Psoas muscle (tissue), 8 donors: Measurements from ENCODE around the gene PKNOX1. TPM values are rescaled to one million over a fixed set of nuclear protein-coding genes. Genes with fewer than 3 reads are reported as not detected.
A peak's percentile ranks its signal among the peaks of the same experiment; 100 is the strongest.
"Not testable (repeated sequence)": the region's sequence is repeated elsewhere in the genome, so short reads cannot be mapped to it uniquely, and the experiment has no call there.

ENCODE experiments used
- ATAC-seq, 4 donors: fragments of 200-7000 bp; cut with Tn5 transposase; one replicate each; pipeline ENCODE4 v1.9.1; 2020; ENCODE audit warnings: moderate library complexity in 3 of 4, mild to moderate bottlenecking in 2 of 4
- DNase-seq, 2 donors: peaks; one replicate each; pipeline ENCODE4 v3.0.0-alpha.2; 2020
- H3K27ac ChIP-seq: fragments of 200-600 bp; one replicate; pipeline ENCODE4 v1.8.0; 2022
- H3K27me3 ChIP-seq, 3 donors: fragments of 200-600 bp in 1 of 3; one replicate each; pipeline versions ENCODE4 v1.6.1 to v1.8.0; 2013 to 2022; ENCODE audit warnings: low read length in 2 of 3, mild to moderate bottlenecking in 2 of 3, moderate library complexity in 1 of 3; ENCODE audit not compliant: insufficient read depth in 3 of 3
- H3K36me3 ChIP-seq, 2 donors: fragments of 200-600 bp in 1 of 2; one replicate each; pipeline versions ENCODE4 v1.6.1 to v1.8.0; 2013 to 2022; ENCODE audit warnings: low read depth in 1 of 2, mild to moderate bottlenecking in 1 of 2, moderate library complexity in 1 of 2; ENCODE audit not compliant: insufficient read depth in 1 of 2
- H3K4me1 ChIP-seq: fragments of 200-600 bp; one replicate; pipeline ENCODE4 v1.8.0; 2022
- H3K4me3 ChIP-seq: fragments of 200-600 bp; one replicate; pipeline ENCODE4 v1.8.0; 2022; ENCODE audit warnings: mild to moderate bottlenecking
- H3K9me3 ChIP-seq: fragments of 200-600 bp; one replicate; pipeline ENCODE4 v1.8.0; 2022
- WGBS, 3 donors: extraction: QIAGEN DNeasy Blood & Tissue Kit; methylation state at CpG; one replicate each; pipeline versions ENCODE4 v1.1.6 to v1.1.7; 2013; 5-methylcytosine and 5-hydroxymethylcytosine counted together
- intact Hi-C, 2 donors: fragments of 100-400 bp; cut with DNase I; formaldehyde crosslinking; loops; one replicate each; pipeline versions ENCODE4 v1.11.0 to v1.14.2; 2022
- long read RNA-seq, 2 donors: library from polyadenylated mRNA; unstranded; transcript quantifications; one replicate each; pipeline ENCODE4 v2.0.0, GENCODE V29; 2021
- polyA plus RNA-seq, 3 donors: library from polyadenylated mRNA; stranded (reverse); fragments of 200-250 nt; gene quantifications; one replicate each; pipeline ENCODE4 v1.2.3, GENCODE V29; 2013
- total RNA-seq, 4 donors: library from RNA; stranded (reverse); fragmentation: NEBNext Ultra II Directional in 2 of 4; extraction: Animal tissue kit (Norgen Biotek cat#: 25700) in 2 of 4; gene quantifications; one replicate each; pipeline versions ENCODE4 v1.2.1 to v1.2.4, GENCODE V29; 2021 to 2023
- TF ChIP-seq, protein P1 (sequence below): fragments of 200-600 bp; IDR thresholded peaks from one replicate; pipeline ENCODE4 v1.8.0; 2022; ENCODE audit warnings: antibody characterized with exemption
- donor health status: healthy with polysubstance abuse.
- donor health status: DM: no; HTN: no; CAD: no; lungs with moderate emphysema.
- donor health status: Bipolar disorder and iron deficiency.
- donor health status: healthy.
- donor health status: DM: yes; HTN: yes; CAD: no.
- donor health status: DM: no; HTN: no; CAD: no.
- donor health status: DM: no; HTN: no; CAD: no.
- donor health status: DM: yes; HTN: yes; CAD: no.

PKNOX1 gene, protein sequence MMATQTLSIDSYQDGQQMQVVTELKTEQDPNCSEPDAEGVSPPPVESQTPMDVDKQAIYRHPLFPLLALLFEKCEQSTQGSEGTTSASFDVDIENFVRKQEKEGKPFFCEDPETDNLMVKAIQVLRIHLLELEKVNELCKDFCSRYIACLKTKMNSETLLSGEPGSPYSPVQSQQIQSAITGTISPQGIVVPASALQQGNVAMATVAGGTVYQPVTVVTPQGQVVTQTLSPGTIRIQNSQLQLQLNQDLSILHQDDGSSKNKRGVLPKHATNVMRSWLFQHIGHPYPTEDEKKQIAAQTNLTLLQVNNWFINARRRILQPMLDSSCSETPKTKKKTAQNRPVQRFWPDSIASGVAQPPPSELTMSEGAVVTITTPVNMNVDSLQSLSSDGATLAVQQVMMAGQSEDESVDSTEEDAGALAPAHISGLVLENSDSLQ
- total RNA-seq (10 to 100 TPM; 12.1 to 14.7 (median 13.2) TPM), polyA plus RNA-seq (1 to 10 TPM; 6.0 to 9.7 (median 6.1) TPM)
- long read RNA-seq, donor 1, partial matches to known transcripts = 1 of 2 reads
- long read RNA-seq, donor 1, other reads (novel, unspliced or antisense) = 1 of 2 reads
- long read RNA-seq, donor 2, full-length matches to known transcripts = 6 of 17 reads
- long read RNA-seq, donor 2, partial matches to known transcripts = 8 of 17 reads
- long read RNA-seq, donor 2, other reads (novel, unspliced or antisense) = 3 of 17 reads

DNA sequence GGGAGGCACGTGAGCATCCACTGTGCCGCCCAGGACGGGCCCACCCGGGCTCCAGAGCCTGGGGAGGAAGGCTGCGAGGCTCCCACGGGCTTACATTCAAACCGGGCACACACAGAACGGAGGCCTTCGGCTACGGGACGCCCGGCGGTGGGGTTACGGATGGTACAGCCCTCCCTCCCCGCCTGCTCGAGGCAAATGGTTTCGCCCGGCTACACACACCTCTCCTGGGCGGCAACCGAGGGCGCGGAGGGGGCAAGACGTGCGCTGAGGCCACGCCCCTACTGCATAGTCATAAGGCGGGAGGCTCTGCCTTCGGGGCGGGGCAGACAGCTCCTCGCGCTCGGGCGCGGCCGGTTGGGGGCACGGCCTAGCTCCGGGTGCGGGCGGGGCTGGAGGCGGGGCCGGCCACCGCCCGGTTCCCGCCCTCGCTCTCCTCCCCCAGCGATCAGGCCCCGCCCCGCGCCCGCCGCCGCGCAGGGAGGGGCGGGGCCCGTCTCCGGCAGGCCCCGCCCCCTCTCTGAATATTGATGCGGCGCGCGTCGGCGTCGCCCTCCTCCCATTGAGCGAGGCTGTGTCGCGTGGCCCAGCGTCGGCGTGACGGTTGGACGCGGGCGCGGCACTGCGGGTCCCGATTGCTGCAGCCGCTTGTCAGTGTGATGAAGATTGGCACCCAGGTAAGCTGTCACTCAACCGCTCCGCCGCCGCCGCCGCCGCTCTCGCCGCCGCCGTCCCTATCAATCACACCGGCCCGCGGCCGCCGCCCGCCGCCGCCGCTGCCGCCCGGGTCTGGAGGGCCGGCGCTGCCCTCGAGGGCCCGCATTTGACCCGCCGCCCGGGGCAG is at the start of gene PKNOX1:
TSS of gene PKNOX1 (plus strand) at position 572 of the 841 bp plus-strand sequence. CDS start 29,820 bp downstream, outside the sequence.
- 0 to 1% (median 1%) methylated on average over 38 to 104 of the region's 106 CpGs for WGBS, 3 donors

DNA sequence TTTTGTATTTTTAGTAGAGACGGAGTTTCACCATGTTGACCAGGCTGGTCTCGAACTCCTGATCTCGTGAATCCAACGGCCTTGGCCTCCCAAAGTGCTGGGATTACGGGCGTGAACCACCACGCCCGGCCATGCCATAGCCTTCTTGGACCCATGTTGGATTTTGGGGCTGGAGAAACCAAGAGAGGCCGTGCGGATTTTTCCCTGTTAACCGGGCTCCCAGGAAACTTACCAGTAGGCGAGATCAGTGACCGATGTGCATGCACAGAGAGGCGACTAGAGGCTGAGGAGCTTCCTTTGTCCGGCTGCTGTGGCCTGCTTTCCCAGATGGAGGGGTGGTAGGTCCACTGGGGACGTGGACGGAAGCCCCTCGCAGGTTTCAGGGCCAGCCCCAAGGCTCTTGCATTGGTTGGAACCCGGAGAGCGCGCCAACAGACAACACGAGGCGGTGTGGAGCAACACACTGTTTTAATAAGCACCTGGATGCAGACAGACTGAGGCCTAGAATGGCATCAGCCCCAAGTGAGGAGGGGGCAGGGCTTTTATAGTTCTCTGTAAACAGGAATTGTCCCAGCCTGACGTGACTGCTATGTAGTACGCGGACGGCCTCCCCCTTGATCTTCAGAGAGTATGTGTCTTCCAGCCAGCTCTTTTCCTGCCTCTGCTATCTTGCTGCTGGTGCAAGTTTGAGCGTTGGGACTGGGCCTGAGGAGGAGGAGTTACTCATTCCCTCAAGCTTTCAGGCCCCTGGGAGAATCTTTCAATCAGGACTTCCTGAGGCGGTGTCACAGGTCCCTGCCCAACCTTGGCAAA is 49.0 kb upstream of the PKNOX1 start, which contains the start of gene ERVH48-1:
TSS of gene ERVH48-1 (minus strand) at position 517 of the 813 bp plus-strand sequence. CDS start 6,624 bp downstream, outside the sequence.
- H3K4me1 ChIP-seq = peaks cover 8% of the 10 kb centered on the region
- H3K36me3 ChIP-seq = no peaks in the 10 kb centered on the region
- intact Hi-C loops = no loop called here
- no peak within 1 kb of the TSS for H3K4me3 ChIP-seq
- no peak within 1 kb of the TSS for H3K27ac ChIP-seq
- TF ChIP-seq, protein P1, sequence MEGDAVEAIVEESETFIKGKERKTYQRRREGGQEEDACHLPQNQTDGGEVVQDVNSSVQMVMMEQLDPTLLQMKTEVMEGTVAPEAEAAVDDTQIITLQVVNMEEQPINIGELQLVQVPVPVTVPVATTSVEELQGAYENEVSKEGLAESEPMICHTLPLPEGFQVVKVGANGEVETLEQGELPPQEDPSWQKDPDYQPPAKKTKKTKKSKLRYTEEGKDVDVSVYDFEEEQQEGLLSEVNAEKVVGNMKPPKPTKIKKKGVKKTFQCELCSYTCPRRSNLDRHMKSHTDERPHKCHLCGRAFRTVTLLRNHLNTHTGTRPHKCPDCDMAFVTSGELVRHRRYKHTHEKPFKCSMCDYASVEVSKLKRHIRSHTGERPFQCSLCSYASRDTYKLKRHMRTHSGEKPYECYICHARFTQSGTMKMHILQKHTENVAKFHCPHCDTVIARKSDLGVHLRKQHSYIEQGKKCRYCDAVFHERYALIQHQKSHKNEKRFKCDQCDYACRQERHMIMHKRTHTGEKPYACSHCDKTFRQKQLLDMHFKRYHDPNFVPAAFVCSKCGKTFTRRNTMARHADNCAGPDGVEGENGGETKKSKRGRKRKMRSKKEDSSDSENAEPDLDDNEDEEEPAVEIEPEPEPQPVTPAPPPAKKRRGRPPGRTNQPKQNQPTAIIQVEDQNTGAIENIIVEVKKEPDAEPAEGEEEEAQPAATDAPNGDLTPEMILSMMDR = no peak
- no peaks in the 10 kb centered on the region for H3K9me3 ChIP-seq
- DNase-seq (no peak), ATAC-seq (no peak)
- WGBS, 3 donors = 87 to 90% (median 89%) methylated on average over 29 of the region's 29 CpGs
- no peaks in the 10 kb centered on the region for H3K27me3 ChIP-seq

More for the DNA sequence above, at the start of gene PKNOX1:
- peak; percentile 85 to 94 (median 90) for ATAC-seq
- no peaks in the 10 kb centered on the region for H3K36me3 ChIP-seq
- DNase-seq = peak; percentile 99 to 100
- TF ChIP-seq, protein P1 = peak; percentile 6
- H3K27ac ChIP-seq = peak within 1 kb of the TSS; percentile 96
- intact Hi-C loops = loop anchor here in 1 of 2 donors (5.0 to 10.0 kb wide), 5 partner anchors 37 to 1361 kb away; partner anchors contain the start of genes CFAP410 and NDUFV3
- peak within 1 kb of the TSS; percentile 79 for H3K4me3 ChIP-seq
- no peaks in the 10 kb centered on the region for H3K27me3 ChIP-seq
- peaks cover 26% of the 10 kb centered on the region for H3K4me1 ChIP-seq
- no peaks in the 10 kb centered on the region for H3K9me3 ChIP-seq

DNA sequence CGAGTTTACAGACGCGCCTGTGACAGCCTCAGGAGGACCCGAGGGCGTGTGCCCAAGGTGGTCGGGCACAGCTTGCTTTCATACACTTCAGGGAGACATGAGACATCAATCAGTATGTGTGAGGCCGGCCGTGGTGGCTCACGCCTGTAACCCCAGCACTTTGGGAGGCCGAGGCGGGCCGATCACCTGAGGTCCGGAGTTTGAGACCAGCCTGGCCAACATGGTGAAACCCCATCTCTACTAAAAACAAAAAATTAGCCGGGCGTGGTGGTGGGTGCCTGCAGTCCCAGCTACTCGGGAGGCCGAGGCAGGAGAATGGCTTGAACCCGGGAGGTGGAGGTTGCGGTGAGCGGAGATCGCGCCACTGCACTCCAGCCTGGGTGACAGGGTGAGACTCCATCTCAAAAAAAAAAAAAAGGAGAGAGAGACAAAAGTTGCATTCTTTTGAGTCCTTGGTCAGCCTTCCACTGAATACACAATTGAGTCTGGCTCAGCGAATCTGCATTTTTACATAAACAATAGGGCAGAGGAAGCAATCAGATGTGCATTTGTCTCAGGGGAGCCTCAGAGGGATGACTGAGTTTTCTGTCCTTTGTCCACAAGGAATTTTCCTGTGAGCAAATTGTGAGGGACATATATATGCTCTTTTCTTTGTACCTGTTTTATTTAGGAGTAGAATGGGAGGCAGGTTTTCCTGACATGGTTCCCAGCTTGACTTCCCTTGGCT is 46.7 kb upstream of the PKNOX1 start:
- DNase-seq, H3K27ac ChIP-seq, H3K27me3 ChIP-seq, H3K4me3 ChIP-seq, H3K36me3 ChIP-seq, H3K4me1 ChIP-seq, ATAC-seq, H3K9me3 ChIP-seq, intact Hi-C loops: not testable (repeated sequence)
- WGBS, 3 donors = 92 to 95% (median 93%) methylated on average over 23 of the region's 23 CpGs

DNA sequence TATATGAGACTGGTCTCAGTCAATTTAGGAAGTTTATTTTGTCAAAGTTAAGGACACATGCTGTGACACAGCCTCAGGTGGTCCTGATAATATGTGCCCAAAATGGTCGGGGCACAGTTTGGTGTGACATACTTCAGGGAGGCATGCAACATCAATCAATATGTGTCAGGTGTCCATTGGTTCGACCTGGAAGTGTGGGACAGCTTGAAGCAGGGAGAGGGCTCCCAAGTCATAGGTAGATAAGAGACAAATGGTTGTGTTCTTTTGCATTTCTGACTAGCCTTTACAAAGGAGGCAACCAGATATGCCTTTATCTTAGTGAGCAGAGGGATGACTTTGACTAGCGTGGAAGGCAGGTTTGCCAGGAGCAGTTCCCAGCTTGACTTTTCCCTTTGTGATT is 44.4 kb upstream of the PKNOX1 start:
- no peaks in the 10 kb centered on the region for H3K4me1 ChIP-seq
- DNase-seq = no peak
- 46 to 55% (median 51%) methylated on average over 3 of the region's 3 CpGs for WGBS, 3 donors

More for the DNA sequence above, 44.4 kb upstream of the PKNOX1 start:
- TF ChIP-seq, protein P1 = no peak
- H3K4me3 ChIP-seq = no peak overlapping the region
- ATAC-seq = no peak
- H3K9me3 ChIP-seq = no peaks in the 10 kb centered on the region
- intact Hi-C loops = loop anchor here (10.0 kb wide), 2 partner anchors 55 to 65 kb away; no protein-coding TSS in a partner anchor
- no peak overlapping the region for H3K27ac ChIP-seq
- H3K27me3 ChIP-seq = no peaks in the 10 kb centered on the region
- H3K36me3 ChIP-seq = no peaks in the 10 kb centered on the region
